Activated naive CD8-positive, alpha-beta T cell treated with anti-CD3 and anti-CD28 coated beads, Interleukin-2, amount 50 U/mL, for 24 hours (primary cell): ENCODE data around the gene SPINT2.

Experiments used
- ATAC-seq: fragments of 150-1000 bp; cut with Tn5 transposase; one replicate; pipeline ENCODE4 v1.10.0; 2021
- DNase-seq: peaks from one replicate; pipeline ENCODE4 v3.0.0; 2021
- H3K27ac Mint-ChIP-seq: one replicate; pipeline ENCODE4 v1.8.0; 2021; ENCODE audit warnings: mild to moderate bottlenecking, mixed read lengths
- H3K27me3 Mint-ChIP-seq: one replicate; pipeline ENCODE4 v1.8.0; 2021; ENCODE audit warnings: mixed read lengths
- H3K36me3 Mint-ChIP-seq: one replicate; pipeline ENCODE4 v1.8.0; 2021; ENCODE audit warnings: low read depth, mixed read lengths
- H3K4me1 Mint-ChIP-seq: one replicate; pipeline ENCODE4 v1.8.0; 2021; ENCODE audit warnings: mixed read lengths
- H3K4me3 Mint-ChIP-seq: one replicate; pipeline ENCODE4 v1.8.0; 2021; ENCODE audit warnings: mild to moderate bottlenecking, moderate library complexity, mixed read lengths
- H3K9me3 Mint-ChIP-seq: one replicate; pipeline ENCODE4 v1.8.0; 2021; ENCODE audit warnings: mixed read lengths

The SPINT2 gene

GRCh38 chr19:38288123-38288855, 23.9 kb downstream of the SPINT2 start:
- Mint-ChIP-seq H3K27ac (no peak overlapping the region), H3K9me3 (no peaks in the 10 kb centered on the region), H3K4me3 (no peak overlapping the region), H3K36me3 (no peaks in the 10 kb centered on the region), H3K27me3 (no peaks in the 10 kb centered on the region), H3K4me1 (no peaks in the 10 kb centered on the region)
- DNase-seq (no peak), ATAC-seq (no peak)

- Mint-ChIP-seq H3K27me3 (no peaks in the 10 kb centered on the region), H3K4me1 (no peaks in the 10 kb centered on the region), H3K36me3 (no peaks in the 10 kb centered on the region), H3K9me3 (no peaks in the 10 kb centered on the region), H3K27ac (no peak overlapping the region), H3K4me3 (no peak overlapping the region)
- no peak for DNase-seq
- no peak for ATAC-seq
These were observed 25.6 kb downstream of the SPINT2 start for GRCh38 chr19:38289955-38290354.

- Mint-ChIP-seq H3K27ac (no peak overlapping the region), H3K4me1 (no peaks in the 10 kb centered on the region), H3K9me3 (no peaks in the 10 kb centered on the region), H3K36me3 (no peaks in the 10 kb centered on the region), H3K4me3 (no peak overlapping the region), H3K27me3 (no peaks in the 10 kb centered on the region)
- ATAC-seq (no peak), DNase-seq (no peak)
These were observed 26.3 kb downstream of the SPINT2 start for GRCh38 chr19:38290631-38291147.

- no peaks in the 10 kb centered on the region for H3K9me3 Mint-ChIP-seq
- ATAC-seq = no peak
- H3K27me3 Mint-ChIP-seq = no peaks in the 10 kb centered on the region
- H3K36me3 Mint-ChIP-seq = no peaks in the 10 kb centered on the region
- H3K27ac Mint-ChIP-seq = no peak overlapping the region
- H3K4me3 Mint-ChIP-seq = no peak overlapping the region
- DNase-seq = no peak
- H3K4me1 Mint-ChIP-seq = no peaks in the 10 kb centered on the region
These were observed 27.5 kb downstream of the SPINT2 start for GRCh38 chr19:38291855-38292254.

- no peaks in the 10 kb centered on the region for H3K27me3 Mint-ChIP-seq
- DNase-seq (no peak), ATAC-seq (no peak)
- H3K4me1 Mint-ChIP-seq = no peaks in the 10 kb centered on the region
- H3K4me3 Mint-ChIP-seq = no peak overlapping the region
- H3K27ac Mint-ChIP-seq = no peak overlapping the region
- H3K36me3 Mint-ChIP-seq = no peaks in the 10 kb centered on the region
- no peaks in the 10 kb centered on the region for H3K9me3 Mint-ChIP-seq
These were observed 28.9 kb downstream of the SPINT2 start for GRCh38 chr19:38293281-38293680.

GRCh38 chr19:38294090-38294489, 29.7 kb downstream of the SPINT2 start:
- Mint-ChIP-seq H3K9me3 (no peaks in the 10 kb centered on the region), H3K36me3 (no peaks in the 10 kb centered on the region), H3K4me1 (no peaks in the 10 kb centered on the region), H3K27me3 (no peaks in the 10 kb centered on the region), H3K27ac (no peak overlapping the region), H3K4me3 (no peak overlapping the region)
- DNase-seq (no peak), ATAC-seq (no peak)

- Mint-ChIP-seq H3K4me1 (no peaks in the 10 kb centered on the region), H3K4me3 (no peak overlapping the region), H3K27me3 (no peaks in the 10 kb centered on the region), H3K36me3 (no peaks in the 10 kb centered on the region), H3K27ac (no peak overlapping the region), H3K9me3 (no peaks in the 10 kb centered on the region)
- DNase-seq = no peak
- no peak for ATAC-seq
These were observed 34.7 kb downstream of the SPINT2 start for GRCh38 chr19:38298821-38299680.

GRCh38 chr19:38303517-38304351, 39.4 kb downstream of the SPINT2 start, which contains the start of gene C19orf33:
Gene C19orf33, plus strand, starts transcription at chr19:38304251. Its CDS starts 11 bp downstream, at chr19:38304262.
- Mint-ChIP-seq H3K4me3 (no peak within 1 kb of the TSS), H3K4me1 (no peaks in the 10 kb centered on the region), H3K9me3 (no peaks in the 10 kb centered on the region), H3K27ac (no peak within 1 kb of the TSS), H3K36me3 (peaks cover 3% of the 10 kb centered on the region), H3K27me3 (no peaks in the 10 kb centered on the region)
- DNase-seq (no peak), ATAC-seq (no peak)

GRCh38 chr19:38304352-38304865, 40.0 kb downstream of the SPINT2 start:
- DNase-seq (no peak), ATAC-seq (no peak)
- H3K4me1 Mint-ChIP-seq = no peaks in the 10 kb centered on the region
- no peak overlapping the region for H3K4me3 Mint-ChIP-seq
- H3K27ac Mint-ChIP-seq = no peak overlapping the region
- peaks cover 3% of the 10 kb centered on the region for H3K36me3 Mint-ChIP-seq
- H3K27me3 Mint-ChIP-seq = no peaks in the 10 kb centered on the region
- H3K9me3 Mint-ChIP-seq = no peaks in the 10 kb centered on the region

GRCh38 chr19:38304866-38305429, 40.6 kb downstream of the SPINT2 start:
- Mint-ChIP-seq H3K27me3 (no peaks in the 10 kb centered on the region), H3K4me1 (no peaks in the 10 kb centered on the region)

GRCh38 chr19:38306236-38306635, 41.9 kb downstream of the SPINT2 start:
- DNase-seq (no peak), ATAC-seq (no peak)
- H3K27me3 Mint-ChIP-seq = no peaks in the 10 kb centered on the region
- H3K4me3 Mint-ChIP-seq = no peak overlapping the region
- no peak overlapping the region for H3K27ac Mint-ChIP-seq
- H3K36me3 Mint-ChIP-seq = peaks cover 6% of the 10 kb centered on the region
- H3K4me1 Mint-ChIP-seq = no peaks in the 10 kb centered on the region
- peaks cover 4% of the 10 kb centered on the region for H3K9me3 Mint-ChIP-seq

More at GRCh38 chr19:38304866-38305429, 40.6 kb downstream of the SPINT2 start:
- Mint-ChIP-seq H3K27ac (no peak overlapping the region), H3K36me3 (peaks cover 3% of the 10 kb centered on the region), H3K9me3 (no peaks in the 10 kb centered on the region), H3K4me3 (no peak overlapping the region)
- DNase-seq = no peak
- no peak for ATAC-seq

- H3K36me3 Mint-ChIP-seq = peaks cover 8% of the 10 kb centered on the region
- no peak overlapping the region for H3K4me3 Mint-ChIP-seq
- no peaks in the 10 kb centered on the region for H3K4me1 Mint-ChIP-seq
- ATAC-seq (no peak), DNase-seq (no peak)
- no peaks in the 10 kb centered on the region for H3K27me3 Mint-ChIP-seq
- H3K27ac Mint-ChIP-seq = no peak overlapping the region
- peaks cover 4% of the 10 kb centered on the region for H3K9me3 Mint-ChIP-seq
These were observed 42.7 kb downstream of the SPINT2 start for GRCh38 chr19:38307076-38307475.

GRCh38 chr19:38307597-38307996, 43.2 kb downstream of the SPINT2 start:
- Mint-ChIP-seq H3K27me3 (no peaks in the 10 kb centered on the region), H3K27ac (no peak overlapping the region), H3K36me3 (peaks cover 8% of the 10 kb centered on the region), H3K4me3 (no peak overlapping the region), H3K9me3 (peaks cover 4% of the 10 kb centered on the region), H3K4me1 (no peaks in the 10 kb centered on the region)
- ATAC-seq = no peak
- DNase-seq = no peak
